GM15510 (cell line): ENCODE results near the gene CD83.

Source experiments
- POLR2A ChIP-seq: IDR thresholded peaks from 3 replicates; pipeline ENCODE4 v1.6.1; 2011; ENCODE audit warnings: borderline replicate concordance; ENCODE audit not compliant: insufficient read length; ENCODE audit errors: extremely low read depth

CD83 gene

GRCh38 chr6:14144678-14145113 lies 27.1 kb downstream of the CD83 start:
- no peak for TF ChIP-seq POLR2A

GRCh38 chr6:14146506-14147096 lies 29.0 kb downstream of the CD83 start:
- TF ChIP-seq POLR2A: no peak

GRCh38 chr6:14147891-14148290 lies 30.3 kb downstream of the CD83 start:
- no peak for TF ChIP-seq POLR2A

- TF ChIP-seq POLR2A: no peak
These were observed 30.9 kb downstream of the CD83 start for GRCh38 chr6:14148471-14148870.

GRCh38 chr6:14149053-14149738 lies 31.6 kb downstream of the CD83 start:
- no peak for TF ChIP-seq POLR2A

GRCh38 chr6:14149739-14150130 lies 32.2 kb downstream of the CD83 start:
- TF ChIP-seq POLR2A: no peak

- no peak for TF ChIP-seq POLR2A
These were observed 34.2 kb downstream of the CD83 start for GRCh38 chr6:14151773-14152172.

- no peak for TF ChIP-seq POLR2A
These were observed 35.7 kb downstream of the CD83 start for GRCh38 chr6:14153228-14153627.

- TF ChIP-seq POLR2A: no peak
These were observed 41.5 kb downstream of the CD83 start for GRCh38 chr6:14159090-14159489.

GRCh38 chr6:14162826-14163225 lies 45.3 kb downstream of the CD83 start:
- TF ChIP-seq POLR2A: no peak

- TF ChIP-seq POLR2A: no peak
These were observed 47.5 kb downstream of the CD83 start for GRCh38 chr6:14165091-14165490.

- TF ChIP-seq POLR2A: no peak
These were observed 49.3 kb downstream of the CD83 start for GRCh38 chr6:14166839-14167238.

- no peak for TF ChIP-seq POLR2A
These were observed 52.6 kb downstream of the CD83 start for GRCh38 chr6:14170128-14170527.

GRCh38 chr6:14172562-14172961 lies 55.0 kb downstream of the CD83 start:
- no peak for TF ChIP-seq POLR2A

GRCh38 chr6:14174226-14174625 lies 56.7 kb downstream of the CD83 start:
- TF ChIP-seq POLR2A: no peak

- no peak for TF ChIP-seq POLR2A
These were observed 57.4 kb downstream of the CD83 start for GRCh38 chr6:14174996-14175395.
